ENCODE results near the gene CYP8B1. TPM values are rescaled to one million over a fixed set of nuclear protein-coding genes. Genes with fewer than 3 reads are reported as not detected.

Gene CYP8B1
- total RNA-seq, 1 donor from 2014 or later, result not detected

GRCh38 chr3:42872718-42873117, 3.0 kb downstream of the CYP8B1 start:
- H3K9me3 ChIP-seq, result no peaks in the 10 kb centered on the region
- H3K27me3 ChIP-seq, result no peaks in the 10 kb centered on the region
- no peak overlapping the region for H3K27ac ChIP-seq
- no peak for DNase-seq (ENCODE audit: extremely low spot score in 2 of 2)
- H3K4me1 ChIP-seq, result no peaks in the 10 kb centered on the region
- TF ChIP-seq POLR2AphosphoS5 (IDR thresholded peaks at IDR 0.05; ENCODE audit: insufficient read depth in 1 of 2, low read depth in 1 of 2) (no peak), POLR2A (IDR thresholded peaks at IDR 0.05) (no peak)
- no peaks in the 10 kb centered on the region for H3K36me3 ChIP-seq
- H3K4me3 ChIP-seq, result no peak overlapping the region
- intact Hi-C loops (cut with DNase I), result no loop called here

GRCh38 chr3:42871592-42872196, 4.0 kb downstream of the CYP8B1 start:
- no peak for TF ChIP-seq POLR2AphosphoS5 (IDR thresholded peaks at IDR 0.05; ENCODE audit: insufficient read depth in 1 of 2, low read depth in 1 of 2)
- TF ChIP-seq POLR2A (IDR thresholded peaks at IDR 0.05), result no peak
- no peak for TF ChIP-seq CTCF (IDR thresholded peaks at IDR 0.05)
- Histone ChIP-seq H3K27me3 (no peaks in the 10 kb centered on the region), H3K36me3 (no peaks in the 10 kb centered on the region), H3K4me1 (no peaks in the 10 kb centered on the region), H3K27ac (no peak overlapping the region), H3K4me3 (no peak overlapping the region), H3K9me3 (no peaks in the 10 kb centered on the region)
- intact Hi-C loops (cut with DNase I), result no loop called here
- DNase-seq (ENCODE audit: extremely low spot score in 2 of 2), result no peak

- Histone ChIP-seq H3K27me3 (no peaks in the 10 kb centered on the region), H3K36me3 (no peaks in the 10 kb centered on the region), H3K4me3 (no peak overlapping the region), H3K4me1 (no peaks in the 10 kb centered on the region), H3K27ac (no peak overlapping the region), H3K9me3 (no peaks in the 10 kb centered on the region)
- intact Hi-C loops (cut with DNase I), result no loop called here
- peak in 1 of 2 donors; percentile 49 for DNase-seq (ENCODE audit: extremely low spot score in 2 of 2)
- TF ChIP-seq POLR2A (IDR thresholded peaks at IDR 0.05) (no peak), CTCF (IDR thresholded peaks at IDR 0.05) (no peak), POLR2AphosphoS5 (IDR thresholded peaks at IDR 0.05; ENCODE audit: insufficient read depth in 1 of 2, low read depth in 1 of 2) (no peak)
These were observed 6.8 kb downstream of the CYP8B1 start for GRCh38 chr3:42868841-42869240.

- no peak for DNase-seq (ENCODE audit: extremely low spot score in 2 of 2)
- Histone ChIP-seq H3K4me3 (no peak overlapping the region), H3K27me3 (no peaks in the 10 kb centered on the region), H3K36me3 (no peaks in the 10 kb centered on the region), H3K9me3 (no peaks in the 10 kb centered on the region), H3K4me1 (no peaks in the 10 kb centered on the region), H3K27ac (no peak overlapping the region)
- intact Hi-C loops (cut with DNase I), result no loop called here
- TF ChIP-seq POLR2A (IDR thresholded peaks at IDR 0.05) (no peak), CTCF (IDR thresholded peaks at IDR 0.05) (no peak), POLR2AphosphoS5 (IDR thresholded peaks at IDR 0.05; ENCODE audit: insufficient read depth in 1 of 2, low read depth in 1 of 2) (no peak)
These were observed 8.5 kb downstream of the CYP8B1 start for GRCh38 chr3:42867138-42867537.

GRCh38 chr3:42865256-42865655, 10.4 kb downstream of the CYP8B1 start:
- intact Hi-C loops (cut with DNase I), result no loop called here
- Histone ChIP-seq H3K27ac (no peak overlapping the region), H3K4me1 (no peaks in the 10 kb centered on the region), H3K36me3 (no peaks in the 10 kb centered on the region), H3K4me3 (no peak overlapping the region), H3K9me3 (no peaks in the 10 kb centered on the region), H3K27me3 (no peaks in the 10 kb centered on the region)
- TF ChIP-seq POLR2AphosphoS5 (IDR thresholded peaks at IDR 0.05; ENCODE audit: insufficient read depth in 1 of 2, low read depth in 1 of 2) (no peak), POLR2A (IDR thresholded peaks at IDR 0.05) (no peak), CTCF (IDR thresholded peaks at IDR 0.05) (no peak)
- peak in 1 of 2 donors; percentile 77 for DNase-seq (ENCODE audit: extremely low spot score in 2 of 2)
